Measurements from ENCODE around the gene ZBTB37. TPM values are rescaled to one million over a fixed set of nuclear protein-coding genes. Genes with fewer than 3 reads are reported as not detected.
"Not testable (repeated sequence)": the region's sequence is repeated elsewhere in the genome, so short reads cannot be mapped to it uniquely, and the experiment has no call there.

The ZBTB37 gene
- total RNA-seq, 2 donors from 2014 or later, result 9.3 to 9.4 TPM

- ATAC-seq, result no peak
- intact Hi-C loops (cut with DNase I), result no loop called here
- no peak for DNase-seq
Observed at GRCh38 chr1:173889885-173890284, 21.7 kb downstream of the ZBTB37 start.

- DNase-seq, result no peak
- intact Hi-C loops (cut with DNase I), result no loop called here
- ATAC-seq, result no peak
Observed at GRCh38 chr1:173893611-173894010, 25.4 kb downstream of the ZBTB37 start.

- DNase-seq (no peak), ATAC-seq (no peak)
- intact Hi-C loops (cut with DNase I), result no loop called here
Observed at GRCh38 chr1:173894189-173894588, 26.0 kb downstream of the ZBTB37 start.

GRCh38 chr1:173900427-173900826, 32.2 kb downstream of the ZBTB37 start:
- DNase-seq, result no peak
- intact Hi-C loops (cut with DNase I), result no loop called here
- no peak for ATAC-seq

GRCh38 chr1:173900992-173901391, 32.8 kb downstream of the ZBTB37 start:
- intact Hi-C loops (cut with DNase I), result no loop called here
- no peak for ATAC-seq
- DNase-seq, result no peak

GRCh38 chr1:173903827-173904531, 35.8 kb downstream of the ZBTB37 start:
- DNase-seq (no peak), ATAC-seq (no peak)
- intact Hi-C loops (cut with DNase I), result no loop called here

- ATAC-seq (no peak), DNase-seq (no peak)
- intact Hi-C loops (cut with DNase I), result no loop called here
Observed at GRCh38 chr1:173913111-173913510, 44.9 kb downstream of the ZBTB37 start.

- ATAC-seq, result no peak
- intact Hi-C loops (cut with DNase I), result no loop called here
- no peak for DNase-seq
Observed at GRCh38 chr1:173914366-173914871, 46.2 kb downstream of the ZBTB37 start.

GRCh38 chr1:173915596-173915995, 47.4 kb downstream of the ZBTB37 start:
- intact Hi-C loops (cut with DNase I), result no loop called here
- DNase-seq, result no peak
- ATAC-seq, result no peak

- ATAC-seq, result no peak
- intact Hi-C loops (cut with DNase I), result no loop called here
Observed at GRCh38 chr1:173916667-173917066, 48.5 kb downstream of the ZBTB37 start.

GRCh38 chr1:173917149-173917548, 49.0 kb downstream of the ZBTB37 start, which contains the start of gene SERPINC1:
SERPINC1 (minus strand) TSS chr1:173917327; CDS start chr1:173917259, 68 bp downstream.
- ATAC-seq, result no peak
- intact Hi-C loops (cut with DNase I), result no loop called here
- DNase-seq, result no peak

More at GRCh38 chr1:173916667-173917066, 48.5 kb downstream of the ZBTB37 start:
- DNase-seq, result no peak

GRCh38 chr1:173917635-173918493, 49.7 kb downstream of the ZBTB37 start:
- intact Hi-C loops (cut with DNase I), result no loop called here
- DNase-seq, result no peak
- ATAC-seq, result no peak

- no peak for DNase-seq
- ATAC-seq, result no peak
- intact Hi-C loops (cut with DNase I), result no loop called here
Observed at GRCh38 chr1:173920861-173921260, 52.7 kb downstream of the ZBTB37 start.

GRCh38 chr1:173925306-173926242, 57.4 kb downstream of the ZBTB37 start:
- ATAC-seq (no peak), DNase-seq (no peak)
- intact Hi-C loops (cut with DNase I), result no loop called here

GRCh38 chr1:173930541-173930940, 62.4 kb downstream of the ZBTB37 start:
- DNase-seq; intact Hi-C loops (cut with DNase I); ATAC-seq: not testable (repeated sequence)

GRCh38 chr1:173934440-173934839, 66.3 kb downstream of the ZBTB37 start:
- DNase-seq (no peak), ATAC-seq (no peak)
- intact Hi-C loops (cut with DNase I), result no loop called here

GRCh38 chr1:173937062-173937461, 68.9 kb downstream of the ZBTB37 start:
- DNase-seq (no peak), ATAC-seq (no peak)
- intact Hi-C loops (cut with DNase I), result no loop called here

GRCh38 chr1:173946380-173946921, 78.3 kb downstream of the ZBTB37 start:
- intact Hi-C loops (cut with DNase I), result no loop called here
- ATAC-seq (no peak), DNase-seq (no peak)

GRCh38 chr1:173948594-173948993, 80.4 kb downstream of the ZBTB37 start:
- DNase-seq (no peak), ATAC-seq (no peak)
- intact Hi-C loops (cut with DNase I), result no loop called here

Data from left cardiac atrium (tissue), 4 donors.